T-helper 2 cell treated with Interferon-gamma antibody and Interleukin-4, amounts not matched to agents 5 μg/mL and 100 μg/mL, for 36 hours (primary cell): Measurements from ENCODE around the gene SELENBP1.

Experiments
- DNase-seq: peaks from one replicate; pipeline ENCODE4 v3.0.0; 2021; ENCODE audit warnings: low spot score
- H3K27ac Mint-ChIP-seq: one replicate; pipeline ENCODE4 v1.8.0; 2021; ENCODE audit warnings: mild to moderate bottlenecking, mixed read lengths
- H3K27me3 Mint-ChIP-seq: one replicate; pipeline ENCODE4 v1.8.0; 2021; ENCODE audit warnings: low read depth, mixed read lengths
- H3K36me3 Mint-ChIP-seq: one replicate; pipeline ENCODE4 v1.8.0; 2021; ENCODE audit warnings: low read depth, mixed read lengths
- H3K4me1 Mint-ChIP-seq: one replicate; pipeline ENCODE4 v1.8.0; 2021; ENCODE audit warnings: low read depth, mixed read lengths
- H3K4me3 Mint-ChIP-seq: one replicate; pipeline ENCODE4 v1.8.0; 2022; ENCODE audit warnings: mild to moderate bottlenecking, moderate library complexity, mixed read lengths
- H3K9me3 Mint-ChIP-seq: one replicate; pipeline ENCODE4 v1.8.0; 2021; ENCODE audit warnings: mixed read lengths

SELENBP1 gene

DNA sequence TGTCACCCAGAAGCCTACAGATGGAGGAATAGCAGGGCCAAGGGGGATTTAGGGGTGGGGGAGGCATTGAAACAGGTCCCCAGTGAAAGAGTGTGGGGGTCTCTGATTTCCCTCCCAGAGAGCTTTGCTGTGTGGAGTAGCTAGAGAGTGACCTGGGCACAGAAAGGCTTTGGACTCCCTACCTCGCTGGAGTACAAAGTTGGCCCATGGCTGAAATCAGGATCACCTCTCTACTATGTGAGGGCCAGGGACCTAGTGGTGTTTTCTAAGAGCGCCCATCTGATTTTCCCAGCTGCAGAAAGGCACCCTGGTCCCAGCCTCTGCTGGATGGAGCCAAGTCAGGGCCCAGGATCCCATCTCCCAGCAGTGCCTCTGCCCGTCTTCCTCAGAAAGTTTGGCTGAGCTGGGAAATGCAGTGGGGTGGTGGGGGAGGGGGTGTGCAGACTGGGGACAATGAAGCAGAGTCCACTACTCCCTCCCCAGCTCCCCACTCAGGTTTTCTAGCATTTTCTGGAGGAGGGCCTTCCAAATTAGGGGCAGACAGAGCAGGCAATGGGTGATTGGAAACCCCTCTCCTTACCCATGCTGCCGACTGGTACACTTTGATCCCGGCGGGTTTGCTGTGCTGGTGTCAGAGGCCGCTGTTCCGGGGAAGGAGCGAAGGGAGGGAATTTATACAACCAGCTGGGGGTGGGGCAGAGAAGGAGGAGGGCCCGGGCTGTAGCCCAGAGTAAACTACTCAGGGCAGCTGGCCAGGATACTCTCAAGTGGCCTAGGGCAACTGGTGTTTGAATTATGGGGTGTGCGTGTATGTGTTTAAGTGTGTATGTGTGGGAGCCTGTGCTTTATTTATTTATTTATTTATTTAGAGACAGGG lies at the start of gene SELENBP1:
Gene SELENBP1, minus strand, starts transcription at position 648 of the 877 bp plus-strand sequence. Its CDS starts 64 bp downstream, at position 584.
- Mint-ChIP-seq H3K9me3 (no peaks in the 10 kb centered on the region), H3K4me3 (no peak within 1 kb of the TSS), H3K4me1 (peaks cover 2% of the 10 kb centered on the region), H3K36me3 (no peaks in the 10 kb centered on the region), H3K27ac (no peak within 1 kb of the TSS), H3K27me3 (peaks cover 3% of the 10 kb centered on the region)
- no peak for DNase-seq

DNA sequence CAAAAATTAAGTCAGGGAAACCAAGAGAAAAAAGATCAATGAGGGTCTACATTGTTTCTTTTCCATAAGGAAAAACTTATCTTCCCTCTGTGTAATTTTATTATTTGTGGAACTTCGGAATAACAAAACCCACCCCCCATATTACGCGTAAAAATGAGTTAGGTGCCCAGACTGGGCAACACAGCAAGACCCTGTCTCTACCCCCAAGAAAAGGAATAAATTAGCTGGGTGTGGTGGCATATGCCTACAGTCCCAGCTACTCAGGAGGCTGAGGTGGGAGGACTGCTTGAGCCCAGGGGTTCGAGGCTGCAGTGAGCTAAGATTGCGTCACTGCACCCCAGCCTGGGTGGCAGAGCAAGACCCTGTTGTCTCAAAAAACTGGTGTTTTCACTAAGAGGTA lies 47.3 kb upstream of the SELENBP1 start:
- Mint-ChIP-seq H3K4me3 (no peak overlapping the region), H3K4me1 (no peaks in the 10 kb centered on the region), H3K36me3 (peaks cover 40% of the 10 kb centered on the region), H3K27ac (no peak overlapping the region), H3K27me3 (no peaks in the 10 kb centered on the region), H3K9me3 (no peaks in the 10 kb centered on the region)
- no peak for DNase-seq

DNA sequence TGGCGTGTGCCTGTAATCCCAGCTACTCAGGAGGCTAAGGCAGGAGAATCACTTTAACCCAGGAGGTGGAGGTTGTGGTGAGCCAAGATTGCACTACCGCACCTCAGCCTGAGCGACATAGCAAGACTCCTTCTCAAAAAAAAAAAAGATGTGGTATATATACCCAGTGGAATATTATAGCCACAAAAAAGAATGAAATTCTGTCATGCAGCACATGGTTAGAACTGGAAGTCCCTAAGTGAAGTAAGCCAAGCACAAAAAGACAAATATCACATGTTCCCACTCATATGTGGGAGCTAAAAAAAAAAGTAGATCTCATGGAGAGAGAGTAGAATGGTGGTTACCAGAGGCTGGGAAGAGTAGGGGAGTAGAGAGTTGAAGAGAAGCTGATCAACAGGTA lies 45.6 kb upstream of the SELENBP1 start:
- Mint-ChIP-seq H3K4me1 (no peaks in the 10 kb centered on the region), H3K36me3 (peaks cover 27% of the 10 kb centered on the region), H3K4me3 (no peak overlapping the region), H3K27ac (no peak overlapping the region), H3K27me3 (no peaks in the 10 kb centered on the region), H3K9me3 (no peaks in the 10 kb centered on the region)
- DNase-seq = no peak

DNA sequence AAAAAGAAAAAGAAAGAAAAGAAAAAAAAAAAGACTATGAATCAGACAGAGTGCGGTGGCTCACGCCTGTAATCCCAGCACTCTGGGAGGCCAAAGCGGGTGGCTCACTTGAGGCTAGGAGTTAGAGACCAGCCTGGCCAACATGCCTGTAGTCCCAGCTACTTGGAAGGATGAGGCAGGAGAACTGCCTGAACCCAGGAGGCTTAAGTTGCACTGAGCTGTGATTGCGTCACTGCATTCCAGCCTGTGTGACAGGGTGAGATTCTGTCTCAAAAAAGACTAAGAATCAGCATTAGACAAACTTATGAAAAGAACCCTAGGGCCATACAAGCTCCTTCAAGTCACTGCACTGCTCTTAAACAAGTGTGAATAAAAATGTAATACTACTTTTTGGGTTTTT lies 43.7 kb upstream of the SELENBP1 start:
- Mint-ChIP-seq H3K36me3 (peaks cover 26% of the 10 kb centered on the region), H3K4me3 (no peak overlapping the region), H3K27me3 (no peaks in the 10 kb centered on the region), H3K4me1 (no peaks in the 10 kb centered on the region), H3K9me3 (no peaks in the 10 kb centered on the region), H3K27ac (no peak overlapping the region)
- DNase-seq = no peak

DNA sequence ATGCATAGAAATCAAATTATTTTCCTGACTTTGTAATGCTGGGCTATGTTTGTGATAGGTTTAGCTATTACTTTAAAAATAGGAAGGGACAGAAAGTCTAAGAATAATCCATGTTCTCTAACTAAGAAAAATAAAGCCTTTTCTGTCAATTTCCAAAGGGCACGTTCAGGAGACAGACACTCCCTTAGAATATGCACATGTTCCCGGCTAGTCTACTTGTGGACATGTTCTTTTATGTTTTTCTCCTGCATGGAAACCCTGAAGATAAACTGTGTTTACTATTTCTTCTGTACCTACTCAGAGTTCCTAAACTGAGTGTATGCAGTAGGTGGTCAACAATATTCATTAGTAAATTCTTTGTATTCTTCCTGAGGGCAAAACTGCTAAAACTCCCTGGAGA lies 39.4 kb upstream of the SELENBP1 start:
- DNase-seq = no peak
- Mint-ChIP-seq H3K27ac (no peak overlapping the region), H3K9me3 (no peaks in the 10 kb centered on the region), H3K27me3 (no peaks in the 10 kb centered on the region), H3K4me3 (no peak overlapping the region), H3K4me1 (no peaks in the 10 kb centered on the region), H3K36me3 (peaks cover 42% of the 10 kb centered on the region)

DNA sequence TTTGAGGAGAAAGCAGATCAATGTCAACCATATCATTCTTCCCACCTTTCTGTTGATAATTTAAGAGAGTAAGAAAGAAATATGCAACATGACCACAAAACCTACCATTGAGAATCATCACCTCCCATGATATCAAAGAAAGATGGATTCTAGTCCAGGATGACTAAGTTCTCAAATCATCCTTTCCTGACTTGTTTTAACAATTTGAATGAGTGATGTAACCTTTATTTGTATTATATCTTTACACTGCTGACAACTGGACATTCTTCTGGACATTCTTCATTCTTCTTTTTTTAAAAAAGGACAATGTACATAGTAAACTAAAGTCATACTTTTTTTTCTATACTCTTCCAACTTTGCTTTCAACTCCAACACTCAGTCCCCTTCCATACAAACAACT lies 36.4 kb upstream of the SELENBP1 start:
- H3K27me3 Mint-ChIP-seq = no peaks in the 10 kb centered on the region
- H3K27ac Mint-ChIP-seq = no peak overlapping the region
- H3K36me3 Mint-ChIP-seq = peaks cover 55% of the 10 kb centered on the region
- no peak for DNase-seq
- no peak overlapping the region for H3K4me3 Mint-ChIP-seq
- H3K4me1 Mint-ChIP-seq = no peaks in the 10 kb centered on the region
- H3K9me3 Mint-ChIP-seq = no peaks in the 10 kb centered on the region

DNA sequence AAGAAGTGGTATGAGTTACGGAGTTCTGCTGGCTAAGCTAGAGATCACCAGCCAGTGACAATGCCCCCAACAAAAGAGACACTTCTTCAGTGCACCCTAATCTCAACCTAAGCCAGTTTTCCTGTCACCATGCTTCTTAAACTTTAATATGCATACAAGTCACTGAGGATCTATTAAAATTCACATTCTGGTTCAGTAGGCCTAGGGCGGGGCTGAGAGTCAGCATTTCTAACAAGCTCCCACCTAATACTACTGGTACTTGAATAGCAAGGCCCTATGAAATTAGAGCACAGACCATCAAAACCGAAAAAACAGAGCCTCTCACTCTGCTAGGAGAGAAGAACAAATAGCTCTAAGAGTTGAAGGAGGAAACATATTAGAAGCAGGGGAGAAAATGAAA lies 34.8 kb upstream of the SELENBP1 start:
- no peaks in the 10 kb centered on the region for H3K9me3 Mint-ChIP-seq
- H3K4me3 Mint-ChIP-seq = no peak overlapping the region
- no peaks in the 10 kb centered on the region for H3K27me3 Mint-ChIP-seq
- DNase-seq = no peak
- peaks cover 64% of the 10 kb centered on the region for H3K36me3 Mint-ChIP-seq
- no peak overlapping the region for H3K27ac Mint-ChIP-seq
- H3K4me1 Mint-ChIP-seq = no peaks in the 10 kb centered on the region

DNA sequence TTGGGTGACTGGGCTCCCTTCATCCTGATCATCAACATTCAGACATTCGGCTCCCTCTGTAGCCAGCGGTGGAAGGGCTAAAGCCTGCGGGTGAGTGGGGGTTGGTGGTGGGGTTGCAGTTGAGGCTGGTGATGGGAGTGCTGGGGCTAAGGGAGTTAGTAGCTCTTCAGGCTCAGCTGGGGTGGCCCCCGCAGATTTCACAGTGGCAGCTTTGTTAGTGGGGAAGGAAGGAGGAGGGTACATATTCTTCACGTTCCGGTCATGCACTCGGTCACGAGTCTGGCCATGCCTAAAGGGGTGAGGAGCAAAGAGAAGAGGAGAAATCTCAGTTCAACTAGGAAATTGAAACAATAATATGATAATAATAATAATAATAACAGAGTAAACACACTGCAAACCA lies 33.7 kb upstream of the SELENBP1 start:
- Mint-ChIP-seq H3K9me3 (no peaks in the 10 kb centered on the region), H3K27ac (no peak overlapping the region), H3K36me3 (peaks cover 70% of the 10 kb centered on the region), H3K27me3 (no peaks in the 10 kb centered on the region), H3K4me3 (no peak overlapping the region), H3K4me1 (peaks cover 2% of the 10 kb centered on the region)
- DNase-seq = no peak

DNA sequence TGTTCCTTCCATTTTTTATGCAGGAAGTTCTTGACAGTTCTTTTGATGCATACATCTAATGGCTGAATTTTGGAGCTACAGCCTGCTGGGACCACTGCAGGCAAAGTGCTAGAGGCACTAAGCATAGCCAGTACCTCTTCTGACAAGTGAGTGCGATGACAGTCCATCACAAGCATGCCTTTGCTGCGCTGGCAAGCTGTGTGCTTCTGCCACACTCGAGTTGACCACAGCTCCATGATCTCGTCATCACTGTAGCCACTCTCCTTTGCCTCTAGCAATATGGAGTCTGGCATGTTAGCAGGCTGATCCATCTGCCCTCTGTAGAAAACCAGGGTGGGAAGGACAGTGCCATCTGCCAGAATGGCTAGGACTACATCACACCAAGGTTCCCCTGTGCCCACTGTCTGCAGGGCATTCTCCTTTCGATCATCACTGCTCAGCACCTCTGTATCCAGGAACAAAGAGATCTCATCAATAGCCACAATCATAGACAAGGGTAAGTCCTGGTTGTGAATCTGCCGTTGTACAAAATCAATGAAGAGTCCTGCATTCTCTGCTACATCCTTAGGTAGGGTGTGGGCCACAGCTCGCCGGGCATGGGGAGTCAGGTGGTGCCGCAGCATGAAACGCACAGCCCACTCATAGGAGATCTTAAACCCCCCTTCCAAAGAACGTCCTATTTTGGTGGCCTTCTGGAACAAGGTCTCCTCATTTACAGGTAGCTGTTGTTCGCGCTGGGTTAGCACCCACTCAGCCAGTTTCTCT lies 32.9 kb upstream of the SELENBP1 start:
- no peaks in the 10 kb centered on the region for H3K9me3 Mint-ChIP-seq
- H3K36me3 Mint-ChIP-seq = peaks cover 71% of the 10 kb centered on the region
- no peak overlapping the region for H3K4me3 Mint-ChIP-seq
- no peak for DNase-seq
- no peak overlapping the region for H3K27ac Mint-ChIP-seq
- no peaks in the 10 kb centered on the region for H3K27me3 Mint-ChIP-seq
- H3K4me1 Mint-ChIP-seq = peaks cover 10% of the 10 kb centered on the region

DNA sequence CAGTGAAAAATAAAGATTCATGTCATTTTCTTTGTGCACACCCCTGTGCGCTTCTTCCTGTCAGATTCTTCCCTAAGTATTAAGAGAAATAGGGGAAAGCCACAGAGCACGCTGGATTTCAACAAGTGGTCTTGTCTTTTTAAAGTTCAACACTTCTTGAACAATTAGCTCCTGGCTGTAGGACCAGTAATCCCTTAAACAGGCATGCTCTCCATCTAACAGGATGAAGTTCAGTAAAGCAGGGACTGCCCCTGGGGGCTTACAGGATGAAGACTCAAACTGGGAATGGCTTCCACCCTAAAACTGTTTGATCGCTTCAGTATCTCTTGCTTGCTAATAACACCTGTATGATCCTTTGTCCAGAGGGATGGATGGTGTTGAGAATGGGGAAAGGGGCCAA lies 31.1 kb upstream of the SELENBP1 start:
- H3K27ac Mint-ChIP-seq = peak overlapping the region; percentile 27
- DNase-seq = no peak
- H3K9me3 Mint-ChIP-seq = no peaks in the 10 kb centered on the region
- H3K4me3 Mint-ChIP-seq = no peak overlapping the region
- no peaks in the 10 kb centered on the region for H3K27me3 Mint-ChIP-seq
- H3K36me3 Mint-ChIP-seq = peaks cover 71% of the 10 kb centered on the region
- peaks cover 16% of the 10 kb centered on the region for H3K4me1 Mint-ChIP-seq

DNA sequence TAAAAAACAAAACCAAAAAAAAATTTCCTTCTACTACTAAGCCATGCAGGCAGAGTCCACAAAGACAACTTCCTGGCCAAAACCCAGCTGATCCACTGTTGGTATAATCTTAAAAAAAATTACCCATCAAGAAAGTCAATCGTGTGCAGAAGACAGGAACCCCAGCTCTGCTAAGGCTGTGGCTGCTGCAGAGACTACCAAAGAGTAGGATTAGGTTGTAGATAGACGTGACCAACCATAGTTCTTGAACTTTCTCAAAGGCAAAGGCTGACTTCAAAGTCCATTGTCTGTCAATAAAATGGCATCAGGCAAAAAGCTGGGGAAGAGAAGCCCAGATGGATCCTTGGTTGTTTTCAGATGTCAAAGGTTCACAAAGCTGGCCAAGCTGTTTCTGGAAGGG lies 30.3 kb upstream of the SELENBP1 start:
- no peak overlapping the region for H3K27ac Mint-ChIP-seq
- no peak overlapping the region for H3K4me3 Mint-ChIP-seq
- H3K4me1 Mint-ChIP-seq = peaks cover 16% of the 10 kb centered on the region
- peaks cover 69% of the 10 kb centered on the region for H3K36me3 Mint-ChIP-seq
- H3K27me3 Mint-ChIP-seq = no peaks in the 10 kb centered on the region
- no peak for DNase-seq
- H3K9me3 Mint-ChIP-seq = no peaks in the 10 kb centered on the region

DNA sequence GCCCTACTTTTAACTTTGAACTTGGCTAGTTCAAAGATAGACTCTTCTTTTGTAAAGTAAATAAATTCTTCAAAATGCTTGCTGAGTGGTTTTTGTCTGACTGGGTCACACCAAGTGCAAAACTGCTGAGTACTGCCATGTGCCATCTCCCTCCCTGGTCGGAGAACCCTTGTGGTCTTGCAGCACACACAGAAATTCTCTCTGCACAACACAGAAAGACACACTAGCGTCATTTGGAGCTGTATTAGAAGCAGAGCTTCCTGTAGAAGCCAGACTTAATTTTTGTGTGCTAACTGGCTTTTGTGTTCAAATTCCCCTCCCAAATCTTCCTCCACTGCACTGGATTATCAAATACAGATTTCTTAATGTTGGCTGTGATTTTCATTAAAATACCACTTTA lies 29.4 kb upstream of the SELENBP1 start:
- Mint-ChIP-seq H3K4me3 (peak overlapping the region; percentile 5), H3K36me3 (peaks cover 62% of the 10 kb centered on the region), H3K27me3 (peaks cover under 1% of the 10 kb centered on the region), H3K4me1 (peaks cover 16% of the 10 kb centered on the region), H3K27ac (peak overlapping the region; percentile 4), H3K9me3 (no peaks in the 10 kb centered on the region)
- no peak for DNase-seq

DNA sequence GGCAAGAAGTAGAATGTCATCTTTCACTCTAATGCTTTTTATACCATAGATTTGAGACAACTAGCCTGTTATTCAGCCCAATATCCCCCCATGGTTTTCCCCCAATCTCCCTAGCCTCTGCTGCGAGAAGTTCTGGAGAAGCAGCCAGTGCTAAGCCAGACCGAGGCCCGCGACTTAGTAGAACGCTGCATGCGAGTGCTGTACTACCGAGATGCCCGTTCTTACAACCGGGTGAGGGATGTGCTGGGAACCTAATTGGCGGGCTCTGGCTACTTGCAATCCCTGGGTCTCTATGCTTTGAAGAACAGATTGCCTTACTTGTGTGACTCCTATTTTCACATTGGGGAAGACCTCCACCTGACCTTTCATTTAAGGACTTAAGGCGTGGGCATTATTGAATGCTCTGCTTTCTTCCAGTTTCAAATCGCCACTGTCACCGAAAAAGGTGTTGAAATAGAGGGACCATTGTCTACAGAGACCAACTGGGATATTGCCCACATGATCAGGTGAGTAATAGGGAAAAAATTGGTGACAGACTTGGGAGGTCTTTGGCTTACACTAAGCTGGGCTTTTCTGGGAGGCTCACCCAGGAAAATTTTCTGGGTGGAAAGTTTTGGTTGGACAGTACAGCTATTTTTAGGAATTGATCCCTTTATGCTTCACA lies 28.8 kb upstream of the SELENBP1 start:
- Mint-ChIP-seq H3K9me3 (no peaks in the 10 kb centered on the region), H3K27me3 (peaks cover 3% of the 10 kb centered on the region), H3K36me3 (peaks cover 58% of the 10 kb centered on the region), H3K4me3 (peak overlapping the region; percentile 96), H3K4me1 (peaks cover 16% of the 10 kb centered on the region), H3K27ac (peak overlapping the region; percentile 100)
- no peak for DNase-seq
